Measurements from ENCODE around the gene SSTR3. TPM values are rescaled to one million over a fixed set of nuclear protein-coding genes. Genes with fewer than 3 reads are reported as not detected.

Gene SSTR3
- total and polyA plus RNA-seq, 10 of the 15 experiments (the other 5 are each of a cell fraction or from before 2014, with no cell fraction given) = 0.03 to 4.5 (median 2.4) TPM

- Histone ChIP-seq H2AFZ (ENCODE audit: control insufficient read depth, low read depth, low read length) (no peak overlapping the region), H3K9me3 (replicated peaks; ENCODE audit: control insufficient read depth, insufficient read depth, low read length) (no peaks in the 10 kb centered on the region), H3K4me3 (no peak overlapping the region), H3K4me2 (ENCODE audit: control insufficient read depth, insufficient read depth) (no peak overlapping the region), H3K27me3 (replicated peaks in 1 of 2; ENCODE audit: control insufficient read depth in 2 of 2, insufficient read depth in 2 of 2, low read length in 1 of 2) (no peaks in the 10 kb centered on the region), H4K20me1 (ENCODE audit: control insufficient read depth, insufficient read depth) (no peaks in the 10 kb centered on the region), H3K27ac (ENCODE audit: control insufficient read depth, insufficient read depth) (no peak overlapping the region), H3K9ac (ENCODE audit: control insufficient read depth, insufficient read depth, low read length) (no peak overlapping the region), H3K36me3 (ENCODE audit: control insufficient read depth in 2 of 2, insufficient read depth in 2 of 2, low read length in 1 of 2) (no peaks in the 10 kb centered on the region), H3K4me1 (ENCODE audit: control insufficient read depth, insufficient read depth, low read length) (no peaks in the 10 kb centered on the region), H3K79me2 (ENCODE audit: control insufficient read depth, insufficient read depth, low read length) (no peaks in the 10 kb centered on the region)
- POLR2A ChIA-PET = interaction anchor here (0.6 to 1.2 kb wide), 2 partner anchors 10 to 57 kb away, joined by 3 read pairs; no protein-coding TSS in a partner anchor
- RAD21 ChIA-PET (ENCODE audit: unreplicated experiment) = no interaction called here
- SMC1A ChIA-PET (ENCODE audit: uncharacterized antibody, unreplicated experiment) = interaction anchor here (1.0 to 1.9 kb wide), 3 partner anchors 10 to 72 kb away, joined by 3 to 4 read pairs (median 3); no protein-coding TSS in a partner anchor
- WGBS (ENCODE audit: insufficient coverage, insufficient replicate concordance, low lambda C conversion rate, missing lambda C conversion rate) = 46% methylated on average over 5 of the region's 5 CpGs
- BruUV-seq (replicated peaks) = no TSS peak
- intact Hi-C loops (cut with micrococcal nuclease; ENCODE audit: unreplicated experiment) (no loop called here), in situ Hi-C loops (cut with MboI) (loop anchor here (5.0 kb wide), 1 partner anchor 105 kb away; no protein-coding TSS in a partner anchor)
- DNase-seq (ENCODE audit: low read depth, low spot score) (no peak), FAIRE-seq (no peak), ATAC-seq (no peak)
- no peak for TF ChIP-seq SKIL (IDR thresholded peaks at IDR 0.05; ENCODE audit: low read depth, poor library complexity, severe bottlenecking)
- no peak for TF ChIP-seq KDM1A (IDR thresholded peaks at IDR 0.05; ENCODE audit: borderline replicate concordance)
- TF ChIP-seq ELK1 (IDR thresholded peaks at IDR 0.05; ENCODE audit: low read depth, low read length) = no peak
- TF ChIP-seq MLLT1 (IDR thresholded peaks at IDR 0.05) = no peak
- no peak for TF ChIP-seq CTCF (IDR thresholded peaks at IDR 0.05 in 2 of 3, conservative IDR thresholded peaks at IDR 0.05 in 1 of 3; ENCODE audit: control insufficient read depth in 2 of 3, extremely low read depth in 1 of 3, insufficient read depth in 1 of 3, low read depth in 3 of 3, low read length in 3 of 3)
- TF ChIP-seq IRF5 (IDR thresholded peaks at IDR 0.05; ENCODE audit: borderline replicate concordance) = no peak
- TF ChIP-seq, protein P1, sequence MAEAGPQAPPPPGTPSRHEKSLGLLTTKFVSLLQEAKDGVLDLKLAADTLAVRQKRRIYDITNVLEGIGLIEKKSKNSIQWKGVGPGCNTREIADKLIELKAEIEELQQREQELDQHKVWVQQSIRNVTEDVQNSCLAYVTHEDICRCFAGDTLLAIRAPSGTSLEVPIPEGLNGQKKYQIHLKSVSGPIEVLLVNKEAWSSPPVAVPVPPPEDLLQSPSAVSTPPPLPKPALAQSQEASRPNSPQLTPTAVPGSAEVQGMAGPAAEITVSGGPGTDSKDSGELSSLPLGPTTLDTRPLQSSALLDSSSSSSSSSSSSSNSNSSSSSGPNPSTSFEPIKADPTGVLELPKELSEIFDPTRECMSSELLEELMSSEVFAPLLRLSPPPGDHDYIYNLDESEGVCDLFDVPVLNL (IDR thresholded peaks at IDR 0.05; ENCODE audit: low read depth, low read length) = no peak
- TF ChIP-seq NBN (IDR thresholded peaks at IDR 0.05) = no peak
- TF ChIP-seq NR2F1 (conservative IDR thresholded peaks at IDR 0.05) = no peak
- TF ChIP-seq HCFC1 (IDR thresholded peaks at IDR 0.05; ENCODE audit: low read length) = no peak
- CTCF ChIA-PET = interaction anchor here (1.4 to 1.8 kb wide), 2 partner anchors 12 to 22 kb away, joined by 3 to 5 read pairs; no protein-coding TSS in a partner anchor
Measured at GRCh38 chr22:37187552-37187890, 24.8 kb downstream of the SSTR3 start.

All from GM12878 (cell line).